SK-N-MC (cell line): ENCODE measurements around the gene ZNF385B.

Source experiments
- EZH2 ChIP-seq: fragments of 200-600 bp; sonication (generic); IDR thresholded peaks from one replicate; pipeline ENCODE4 v1.6.1; 2017; ENCODE audit warnings: antibody characterized with exemption
- POLR2AphosphoS5 ChIP-seq: IDR thresholded peaks from 2 replicates; pipeline ENCODE4 v1.6.1; 2012; ENCODE audit warnings: mild to moderate bottlenecking, low read depth, low read length, borderline replicate concordance

- no peak; the same call in 1 of the 2 replicates for TF ChIP-seq POLR2AphosphoS5
- no peak for TF ChIP-seq EZH2
Measured at GRCh38 chr2:179677077-179677688, 184.2 kb downstream of the ZNF385B start.
